Gastroesophageal sphincter (tissue), 3 donors: ENCODE measurements around the gene CEP131.

Source experiments
- CTCF ChIP-seq, 4 experiments: fragments of 200-600 bp in 2 of 4; fragments of 450-650 bp in 2 of 4; sonication (generic) in 1 of 4; IDR thresholded peaks; one replicate each; pipeline ENCODE4 v1.5.1; 2017 to 2019; ENCODE audit warnings: antibody characterized with exemption in 4 of 4, mild to moderate bottlenecking in 2 of 4, moderate library complexity in 2 of 4
- EP300 ChIP-seq: sonication (generic); formaldehyde crosslinking; IDR thresholded peaks from one replicate; pipeline ENCODE4 v1.6.1; 2017; ENCODE audit warnings: antibody characterized with exemption, mild to moderate bottlenecking
- POLR2A ChIP-seq, 2 donors: fragments of 450-650 bp; IDR thresholded peaks; one replicate each; pipeline ENCODE4 v1.6.1; 2017; ENCODE audit warnings: antibody characterized with exemption in 2 of 2, mild to moderate bottlenecking in 2 of 2, moderate library complexity in 1 of 2

- no peak for TF ChIP-seq CTCF (IDR thresholded peaks at IDR 0.05)
- TF ChIP-seq POLR2A (IDR thresholded peaks at IDR 0.05), result no peak
- no peak for TF ChIP-seq EP300
Measured at GRCh38 chr17:81270279-81270678, 47.5 kb upstream of the CEP131 start.
